H1 (cell line): ENCODE results near the gene MTG1.
A peak's percentile ranks its signal among the peaks of the same experiment; 100 is the strongest.

ENCODE experiments used
- CREB1 ChIP-seq: IDR thresholded peaks from 2 replicates; pipeline ENCODE4 v1.6.1; 2012; ENCODE audit warnings: inconsistent platforms
- EZH2 ChIP-seq: fragments of 200-600 bp; sonication (generic); IDR thresholded peaks from 2 replicates; pipeline ENCODE4 v1.7.1; 2012; ENCODE audit warnings: low read depth, mild to moderate bottlenecking, moderate library complexity, low read length, inconsistent platforms; ENCODE audit not compliant: severe bottlenecking
- GTF2F1 ChIP-seq: IDR thresholded peaks from 2 replicates; pipeline ENCODE4 v1.6.1; 2012; ENCODE audit warnings: low read depth, low read length, improper control_type of control experiment, borderline replicate concordance
- TF ChIP-seq, protein P1 (sequence below), 3 experiments: IDR thresholded peaks; 1 replicate in 2 of 3; 2 replicates in 1 of 3; pipeline versions ENCODE4 v1.5.1 to v1.6.1; 2011; ENCODE audit warnings: low read length in 3 of 3, mild to moderate bottlenecking in 3 of 3, inconsistent platforms in 2 of 3, low read depth in 1 of 3, moderate library complexity in 1 of 3; ENCODE audit not compliant: insufficient read depth in 1 of 3; ENCODE audit errors: control extremely low read depth in 1 of 3
- TF ChIP-seq, protein P2 (sequence below): IDR thresholded peaks from 2 replicates; pipeline ENCODE4 v1.6.1; 2011; ENCODE audit warnings: low read depth, mild to moderate bottlenecking, low read length; ENCODE audit not compliant: insufficient read depth

DNA sequence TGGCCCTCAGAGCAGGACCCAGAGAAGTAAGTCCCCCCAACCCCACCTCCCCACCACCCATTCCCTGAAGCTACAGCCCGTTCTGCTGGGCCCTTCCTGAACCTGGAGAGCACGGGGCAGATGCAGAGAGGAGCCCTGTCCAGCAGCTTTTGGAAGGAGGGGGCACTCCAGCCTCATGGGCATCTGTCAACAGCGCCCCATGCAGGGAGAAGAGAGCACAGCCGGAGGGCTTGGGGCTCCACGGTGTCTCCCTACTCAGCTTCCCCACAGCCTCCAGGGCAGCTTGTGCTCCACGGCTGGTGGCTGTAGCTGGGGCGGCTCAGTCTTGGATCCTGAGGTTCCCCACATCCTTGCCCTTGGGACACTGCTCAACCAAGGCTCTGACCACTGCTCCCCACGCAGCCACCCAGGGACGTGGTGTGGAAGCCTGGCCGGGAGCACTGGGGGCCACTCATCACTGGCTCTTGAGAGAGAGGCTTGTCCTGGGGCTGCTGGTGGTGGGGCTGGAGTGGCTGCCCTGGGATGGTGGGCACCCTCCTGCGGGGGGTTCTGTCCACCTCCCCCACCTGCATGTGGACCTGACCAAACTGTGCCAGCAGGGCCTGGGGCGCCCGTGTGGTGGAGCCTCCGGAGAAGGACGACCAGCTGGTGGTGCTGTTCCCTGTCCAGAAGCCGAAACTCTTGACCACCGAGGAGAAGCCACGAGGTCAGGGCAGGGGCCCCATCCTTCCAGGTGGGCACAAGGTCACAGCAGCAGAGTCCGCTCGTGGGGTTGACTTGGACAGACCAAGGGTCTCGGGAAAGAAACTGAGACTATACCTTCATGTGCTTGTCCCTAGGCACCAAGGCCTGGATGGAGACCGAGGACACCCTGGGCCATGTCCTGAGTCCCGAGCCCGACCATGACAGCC, 42.3 kb upstream of the MTG1 start:
- TF ChIP-seq, protein P1, sequence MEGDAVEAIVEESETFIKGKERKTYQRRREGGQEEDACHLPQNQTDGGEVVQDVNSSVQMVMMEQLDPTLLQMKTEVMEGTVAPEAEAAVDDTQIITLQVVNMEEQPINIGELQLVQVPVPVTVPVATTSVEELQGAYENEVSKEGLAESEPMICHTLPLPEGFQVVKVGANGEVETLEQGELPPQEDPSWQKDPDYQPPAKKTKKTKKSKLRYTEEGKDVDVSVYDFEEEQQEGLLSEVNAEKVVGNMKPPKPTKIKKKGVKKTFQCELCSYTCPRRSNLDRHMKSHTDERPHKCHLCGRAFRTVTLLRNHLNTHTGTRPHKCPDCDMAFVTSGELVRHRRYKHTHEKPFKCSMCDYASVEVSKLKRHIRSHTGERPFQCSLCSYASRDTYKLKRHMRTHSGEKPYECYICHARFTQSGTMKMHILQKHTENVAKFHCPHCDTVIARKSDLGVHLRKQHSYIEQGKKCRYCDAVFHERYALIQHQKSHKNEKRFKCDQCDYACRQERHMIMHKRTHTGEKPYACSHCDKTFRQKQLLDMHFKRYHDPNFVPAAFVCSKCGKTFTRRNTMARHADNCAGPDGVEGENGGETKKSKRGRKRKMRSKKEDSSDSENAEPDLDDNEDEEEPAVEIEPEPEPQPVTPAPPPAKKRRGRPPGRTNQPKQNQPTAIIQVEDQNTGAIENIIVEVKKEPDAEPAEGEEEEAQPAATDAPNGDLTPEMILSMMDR (IDR thresholded peaks at IDR 0.05; ENCODE audit: control extremely low read depth in 1 of 3, insufficient read depth in 1 of 3, low read depth in 1 of 3, low read length in 3 of 3), result peak in 2 of 3 experiments; percentile 57 to 59; a peak in 3 of 4 replicates
- TF ChIP-seq GTF2F1, result no peak
- TF ChIP-seq CREB1, result no peak
- TF ChIP-seq, protein P2, sequence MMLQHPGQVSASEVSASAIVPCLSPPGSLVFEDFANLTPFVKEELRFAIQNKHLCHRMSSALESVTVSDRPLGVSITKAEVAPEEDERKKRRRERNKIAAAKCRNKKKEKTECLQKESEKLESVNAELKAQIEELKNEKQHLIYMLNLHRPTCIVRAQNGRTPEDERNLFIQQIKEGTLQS, result no peak
- TF ChIP-seq EZH2, result no peak
